PC-9 (cell line): ENCODE data around the gene PACSIN1.

Experiments used
- EZH2 ChIP-seq: fragments of 200-600 bp; sonication (generic); IDR thresholded peaks from 2 replicates; pipeline ENCODE4 v1.8.0; 2017; ENCODE audit warnings: antibody characterized with exemption, low read depth
- TF ChIP-seq, protein P1 (sequence below): fragments of 200-600 bp; sonication (generic); conservative IDR thresholded peaks from 2 replicates; pipeline ENCODE4 v1.6.1; 2017; ENCODE audit warnings: mixed run types, antibody characterized with exemption, mild to moderate bottlenecking, moderate library complexity

DNA sequence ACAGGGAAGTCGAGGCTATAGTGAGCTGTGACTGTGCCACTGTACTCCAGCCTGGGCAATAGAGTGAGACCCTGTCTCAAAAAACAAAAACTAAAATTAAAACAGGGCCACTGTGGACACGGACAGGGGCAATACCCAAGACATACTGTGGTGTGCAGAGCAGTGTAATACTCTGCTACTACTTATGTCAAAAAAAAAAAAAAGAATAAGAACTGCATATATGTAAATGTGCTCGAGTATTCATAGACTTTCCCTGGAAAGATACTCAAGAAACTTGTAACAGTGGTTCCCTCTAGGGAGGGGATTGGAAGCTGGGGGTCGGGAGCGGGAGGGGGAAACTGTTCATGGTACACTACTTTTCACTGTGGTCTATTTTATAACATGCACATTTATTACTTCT, 74.3 kb downstream of the PACSIN1 start:
- TF ChIP-seq, protein P1, sequence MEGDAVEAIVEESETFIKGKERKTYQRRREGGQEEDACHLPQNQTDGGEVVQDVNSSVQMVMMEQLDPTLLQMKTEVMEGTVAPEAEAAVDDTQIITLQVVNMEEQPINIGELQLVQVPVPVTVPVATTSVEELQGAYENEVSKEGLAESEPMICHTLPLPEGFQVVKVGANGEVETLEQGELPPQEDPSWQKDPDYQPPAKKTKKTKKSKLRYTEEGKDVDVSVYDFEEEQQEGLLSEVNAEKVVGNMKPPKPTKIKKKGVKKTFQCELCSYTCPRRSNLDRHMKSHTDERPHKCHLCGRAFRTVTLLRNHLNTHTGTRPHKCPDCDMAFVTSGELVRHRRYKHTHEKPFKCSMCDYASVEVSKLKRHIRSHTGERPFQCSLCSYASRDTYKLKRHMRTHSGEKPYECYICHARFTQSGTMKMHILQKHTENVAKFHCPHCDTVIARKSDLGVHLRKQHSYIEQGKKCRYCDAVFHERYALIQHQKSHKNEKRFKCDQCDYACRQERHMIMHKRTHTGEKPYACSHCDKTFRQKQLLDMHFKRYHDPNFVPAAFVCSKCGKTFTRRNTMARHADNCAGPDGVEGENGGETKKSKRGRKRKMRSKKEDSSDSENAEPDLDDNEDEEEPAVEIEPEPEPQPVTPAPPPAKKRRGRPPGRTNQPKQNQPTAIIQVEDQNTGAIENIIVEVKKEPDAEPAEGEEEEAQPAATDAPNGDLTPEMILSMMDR, result no peak
- TF ChIP-seq EZH2, result no peak
